ENCODE results near the gene DCANP1.

GRCh38 chr5:135462304-135462703 lies 15.2 kb upstream of the DCANP1 start:
- TF ChIP-seq NKRF (conservative IDR thresholded peaks at IDR 0.05) (no peak), CTCF (IDR thresholded peaks at IDR 0.05 in 2 of 3, conservative IDR thresholded peaks at IDR 0.05 in 1 of 3; ENCODE audit: control insufficient read depth in 2 of 3, extremely low read depth in 1 of 3, insufficient read depth in 1 of 3, low read depth in 3 of 3, low read length in 3 of 3) (peak; percentile 42 to 67 (median 55); a peak in 5 of 6 replicates), NFYB (IDR thresholded peaks at IDR 0.05; ENCODE audit: insufficient read depth, low read depth, low read length) (no peak)

Measured in GM12878 (cell line).